NCI-H526 treated with DMSO at 0.1 percent for 48 hours (cell line): ENCODE data around the gene LPP.

Experiments
- DNase-seq: peaks from one replicate; lab custom pipeline; 2025; lab: John Stamatoyannopoulos, UW

LPP gene

GRCh38 chr3:188332085-188332484 lies 178.1 kb downstream of the LPP start:
- no peak for DNase-seq

DNA sequence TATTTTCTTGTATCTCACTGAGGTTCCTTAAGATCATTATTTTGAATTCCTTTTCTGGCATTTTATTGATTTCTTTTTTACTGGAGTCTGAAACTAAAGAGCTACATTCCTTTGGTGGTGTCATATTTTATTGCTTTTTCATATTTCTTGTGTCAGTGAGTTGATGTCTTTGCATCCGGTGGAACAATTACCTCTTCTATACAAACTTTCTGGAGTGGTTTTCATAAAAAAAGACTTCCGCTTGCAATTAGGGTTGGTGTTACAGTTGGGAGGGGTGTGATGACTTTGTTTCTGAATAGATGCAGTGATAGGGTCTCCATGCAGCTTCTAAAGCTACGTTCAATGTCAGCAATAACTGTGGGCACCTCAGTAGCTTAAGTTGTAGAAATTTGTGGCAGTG lies 181.7 kb downstream of the LPP start:
- no peak for DNase-seq

GRCh38 chr3:188336178-188336577 lies 182.2 kb downstream of the LPP start:
- DNase-seq = no peak

DNA sequence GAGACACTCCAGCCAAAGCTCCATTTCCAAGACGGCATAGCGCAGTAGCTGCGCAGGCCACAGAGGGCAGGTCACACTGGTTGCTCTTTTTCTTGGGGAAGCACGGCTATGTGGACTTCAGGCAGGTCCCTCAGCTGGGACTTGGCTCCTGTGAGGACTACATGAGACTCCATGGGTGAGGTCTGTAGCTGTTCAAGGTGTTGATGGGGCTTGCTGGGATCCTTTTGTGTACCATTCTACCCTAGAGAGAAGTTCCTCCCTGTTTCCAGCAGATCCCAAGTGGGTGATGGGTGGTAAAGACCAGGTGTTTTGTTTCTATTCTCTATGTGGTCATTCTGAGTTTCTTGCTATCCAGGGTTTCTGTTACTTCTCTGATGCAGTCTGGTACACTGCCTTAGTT lies 183.3 kb downstream of the LPP start:
- DNase-seq = no peak

- no peak for DNase-seq
Measured at GRCh38 chr3:188338086-188338485, 184.1 kb downstream of the LPP start.

- no peak for DNase-seq
Measured at GRCh38 chr3:188339410-188340295, 185.7 kb downstream of the LPP start.

DNA sequence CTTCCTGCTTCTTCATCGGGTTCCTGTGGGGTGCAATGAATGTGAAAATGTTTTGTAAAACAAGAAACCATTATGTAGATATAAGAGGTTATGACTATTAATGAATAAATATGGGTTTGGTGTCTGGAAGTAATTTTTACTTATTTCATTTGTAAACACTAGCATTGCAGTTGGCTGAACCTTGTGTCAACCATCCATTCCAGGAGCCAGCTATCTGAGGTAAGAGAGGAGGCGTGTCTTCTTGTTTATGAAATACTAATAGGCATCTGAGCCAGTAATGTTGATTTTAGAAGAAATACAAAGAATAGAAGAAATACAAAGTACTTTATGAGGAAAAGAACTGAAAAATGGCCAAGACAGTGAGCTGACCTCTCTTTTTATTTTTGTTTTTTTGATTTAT lies 187.5 kb downstream of the LPP start:
- DNase-seq = no peak

DNA sequence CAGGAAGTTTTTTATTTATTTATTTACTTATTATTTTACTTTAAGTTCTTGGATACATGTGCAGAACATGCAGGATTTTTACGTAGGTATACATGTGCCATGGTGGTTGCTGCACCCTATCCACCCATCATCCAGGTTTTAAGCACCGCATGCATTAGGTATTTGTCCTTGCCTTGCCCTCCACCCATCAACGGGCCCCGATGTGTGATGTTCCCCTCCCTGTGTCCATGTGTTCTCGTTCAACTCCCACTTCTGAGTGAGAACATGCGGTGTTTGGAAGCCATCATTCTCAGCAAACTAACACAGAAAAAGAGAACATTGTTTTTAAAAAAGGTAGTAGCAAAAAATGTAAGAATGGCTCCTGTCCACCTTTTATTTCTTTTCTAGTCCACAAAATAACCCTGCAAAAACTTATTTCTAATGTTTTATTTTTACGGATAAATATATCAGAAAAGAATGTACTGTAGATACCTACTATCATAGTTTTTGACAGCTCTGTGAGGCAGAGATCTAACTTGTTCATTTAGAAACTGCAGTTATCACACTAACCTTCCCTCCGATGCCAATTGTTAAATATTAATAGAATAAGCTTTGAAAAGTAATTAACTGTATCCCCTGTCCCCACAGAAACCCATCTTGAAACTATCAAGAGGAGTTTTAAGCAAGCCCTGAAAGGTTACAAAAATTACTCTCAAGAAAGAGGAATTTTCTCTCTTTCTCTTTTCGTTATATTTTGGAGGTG lies 189.2 kb downstream of the LPP start:
- no peak for DNase-seq

GRCh38 chr3:188343894-188344293 lies 189.9 kb downstream of the LPP start:
- DNase-seq = no peak

DNA sequence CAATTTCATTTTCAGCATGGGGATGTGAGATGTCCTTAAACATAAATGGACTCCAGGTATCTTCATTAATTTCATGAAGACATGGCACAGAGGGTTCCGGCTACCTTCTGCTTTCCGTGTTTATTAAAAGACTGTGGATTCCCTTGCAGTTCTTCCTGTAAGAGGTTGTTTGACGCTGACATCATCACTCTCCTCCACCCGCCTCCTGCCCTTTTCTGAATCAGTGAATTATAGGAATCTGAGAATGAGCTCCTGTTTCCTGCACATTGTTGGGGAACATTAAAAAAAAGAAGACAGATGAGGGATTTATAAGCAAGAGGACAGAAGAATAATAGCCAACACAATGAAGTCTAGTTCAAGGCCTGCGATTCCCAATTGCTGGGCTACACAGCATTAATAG lies 191.3 kb downstream of the LPP start:
- no peak for DNase-seq

GRCh38 chr3:188348435-188349244 lies 194.7 kb downstream of the LPP start:
- DNase-seq = no peak

GRCh38 chr3:188349351-188349901 lies 195.5 kb downstream of the LPP start:
- DNase-seq = no peak

DNA sequence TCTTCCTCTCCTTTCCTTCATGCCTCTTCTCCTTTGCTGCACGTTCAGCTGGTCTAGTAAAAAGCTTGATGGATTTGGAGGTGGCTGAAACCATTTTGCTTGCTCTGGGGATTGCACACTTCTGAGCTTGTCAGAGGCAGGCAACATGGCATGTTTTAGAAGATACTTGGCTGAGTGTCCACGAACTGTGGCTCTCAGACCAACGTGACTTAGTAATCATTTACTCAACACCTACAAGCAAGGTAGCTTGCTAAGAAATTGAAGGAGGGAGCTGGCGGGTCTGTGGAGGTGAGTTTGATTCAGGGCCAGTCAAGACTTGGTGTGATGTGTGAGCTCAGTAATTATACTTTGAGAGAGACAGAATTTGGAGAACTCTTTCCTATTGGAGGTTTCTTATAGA lies 196.0 kb downstream of the LPP start:
- DNase-seq = no peak

DNA sequence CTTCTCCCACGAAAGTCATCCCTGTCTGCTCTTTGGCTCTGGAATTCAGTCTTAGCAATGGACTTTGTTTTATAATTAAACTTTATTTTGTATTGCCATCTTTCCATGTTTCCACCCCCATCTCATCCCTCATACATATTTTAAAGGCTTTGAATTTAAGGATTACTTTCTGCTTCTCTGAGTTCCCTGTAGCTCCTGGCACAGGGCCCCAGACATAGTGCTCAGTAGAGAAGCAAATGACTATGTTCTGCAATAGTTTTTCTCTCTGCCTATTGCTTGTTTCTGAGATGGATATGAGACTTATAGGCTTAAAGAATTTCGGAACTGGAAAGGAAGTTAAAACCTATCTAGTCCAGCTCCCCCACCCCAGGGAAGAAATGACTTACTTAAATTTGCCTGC lies 197.0 kb downstream of the LPP start:
- DNase-seq = no peak

- no peak for DNase-seq
Measured at GRCh38 chr3:188351648-188352047, 197.7 kb downstream of the LPP start.

GRCh38 chr3:188352196-188352927 lies 198.4 kb downstream of the LPP start:
- no peak for DNase-seq

GRCh38 chr3:188353426-188353825 lies 199.5 kb downstream of the LPP start:
- no peak for DNase-seq

GRCh38 chr3:188358787-188359493 lies 205.0 kb downstream of the LPP start:
- DNase-seq = no peak

DNA sequence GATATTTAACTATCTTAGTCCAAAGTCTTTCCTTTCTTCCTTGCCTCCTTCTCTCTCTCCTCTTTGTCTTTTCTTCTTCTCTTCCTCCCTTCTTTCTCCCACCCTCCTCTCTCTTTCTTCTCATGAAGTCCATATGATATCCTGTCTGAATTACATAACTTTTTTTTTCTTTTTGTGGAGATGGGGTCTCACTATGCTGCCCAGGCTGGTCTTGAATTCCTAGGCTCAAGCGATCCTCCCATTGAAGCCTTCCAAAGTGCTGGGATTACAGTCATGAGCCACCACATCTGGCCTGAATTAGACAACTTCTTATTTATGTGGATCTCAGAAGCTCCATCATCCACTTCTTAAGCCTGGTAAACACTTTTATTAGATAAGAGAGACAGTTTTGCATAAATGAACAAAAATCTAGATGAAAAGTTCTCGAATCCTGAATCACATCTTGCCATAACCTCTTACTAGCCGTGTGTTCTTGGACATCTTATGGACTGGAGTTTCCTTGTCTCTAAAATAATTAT lies 206.5 kb downstream of the LPP start:
- no peak for DNase-seq

GRCh38 chr3:188361888-188362287 lies 207.9 kb downstream of the LPP start:
- no peak for DNase-seq

GRCh38 chr3:188362405-188362831 lies 208.5 kb downstream of the LPP start:
- no peak for DNase-seq
